Cardiac muscle cell (in vitro differentiated cells and primary cell): ENCODE measurements around the gene SLC9C2. TPM values are rescaled to one million over a fixed set of nuclear protein-coding genes. Genes with fewer than 3 reads are reported as not detected.
A peak's percentile ranks its signal among the peaks of the same experiment; 100 is the strongest.
"Not testable (repeated sequence)": the region's sequence is repeated elsewhere in the genome, so short reads cannot be mapped to it uniquely, and the experiment has no call there.

Experiments
- DNase-seq, 2 donors: peaks; one replicate each; pipeline versions ENCODE4 v3.0.0 to v3.0.0-alpha.2; 2010 to 2017; ENCODE audit warnings: low read depth in 1 of 2, low spot score in 1 of 2
- H3K27ac ChIP-seq: fragments of 200-600 bp; sonication (generic); 2 replicates; pipeline ENCODE4 v1.5.1; 2016
- H3K27me3 ChIP-seq: fragments of 200-600 bp; sonication (generic); 2 replicates; pipeline ENCODE4 v1.6.0; 2016; ENCODE audit warnings: control low read depth
- H3K36me3 ChIP-seq: fragments of 200-600 bp; sonication (generic); 2 replicates; pipeline ENCODE4 v1.5.1; 2016; ENCODE audit warnings: control low read depth
- H3K4me1 ChIP-seq: fragments of 200-600 bp; sonication (generic); 2 replicates; pipeline ENCODE4 v1.8.1; 2017; ENCODE audit warnings: low read depth, mild to moderate bottlenecking, mixed run types
- H3K4me3 ChIP-seq: fragments of 200-600 bp; sonication (generic); 2 replicates; pipeline ENCODE4 v1.5.1; 2016; ENCODE audit warnings: mild to moderate bottlenecking
- H3K9me3 ChIP-seq: fragments of 200-600 bp; sonication (generic); 2 replicates; pipeline ENCODE4 v1.5.1; 2017; ENCODE audit warnings: low read depth, mild to moderate bottlenecking, control low read depth
- polyA plus RNA-seq: library from polyadenylated mRNA; unstranded; fragments of >200 nt; fragmentation: Nextera tagmentation; extraction: Ambion mirVana; gene quantifications from 2 replicates; pipeline ENCODE4 v1.2.1, GENCODE V29; 2016
- total RNA-seq: library from RNA; depleted of rRNA; stranded (reverse); fragments of >200 nt; gene quantifications from 2 replicates; pipeline ENCODE4 v1.2.3, GENCODE V29; 2016
- TF ChIP-seq, protein P1 (sequence below): IDR thresholded peaks from 2 replicates; pipeline ENCODE4 v1.5.1; 2012; ENCODE audit warnings: low read depth, mild to moderate bottlenecking, low read length

The SLC9C2 gene
- 0.25 TPM in 1 of 2 replicates, not detected in the other for total RNA-seq
- polyA plus RNA-seq, result 0.05 and 0.87 TPM in 2 replicates

DNA sequence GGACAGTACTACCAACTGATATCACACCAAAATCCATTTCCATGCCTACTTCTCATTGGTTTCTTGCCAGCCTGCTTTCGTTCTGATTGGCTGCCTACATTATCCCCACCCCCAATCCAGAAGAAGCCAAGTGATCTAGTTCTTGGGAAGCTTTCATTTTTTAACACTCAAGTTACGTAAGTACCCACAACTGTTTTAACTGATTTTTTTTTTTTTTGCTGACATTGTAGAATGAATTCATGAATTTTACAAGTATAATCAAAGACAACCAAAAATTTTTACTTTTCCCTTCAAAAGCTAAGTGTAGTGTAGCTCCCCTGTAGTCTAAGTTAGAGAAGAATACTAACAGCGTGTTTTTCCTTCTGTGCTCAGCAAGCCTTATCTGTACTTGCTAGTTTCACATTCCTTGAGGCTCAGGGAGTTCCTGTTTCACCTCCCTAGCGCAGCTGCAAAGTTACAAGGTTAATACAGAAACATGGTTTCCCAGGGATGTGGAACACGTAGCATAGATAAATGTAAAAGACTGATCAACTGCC is at the start of gene SLC9C2:
Gene SLC9C2 (minus strand): TSS at position 17 of the 536 bp plus-strand sequence. CDS start 1,296 bp downstream, outside the sequence.
- Histone ChIP-seq H3K9me3 (no peaks in the 10 kb centered on the region), H3K36me3 (no peaks in the 10 kb centered on the region), H3K4me1 (peaks cover 9% of the 10 kb centered on the region), H3K27me3 (no peaks in the 10 kb centered on the region), H3K27ac (peak within 1 kb of the TSS; percentile 72), H3K4me3 (no peak within 1 kb of the TSS)
- TF ChIP-seq, protein P1, sequence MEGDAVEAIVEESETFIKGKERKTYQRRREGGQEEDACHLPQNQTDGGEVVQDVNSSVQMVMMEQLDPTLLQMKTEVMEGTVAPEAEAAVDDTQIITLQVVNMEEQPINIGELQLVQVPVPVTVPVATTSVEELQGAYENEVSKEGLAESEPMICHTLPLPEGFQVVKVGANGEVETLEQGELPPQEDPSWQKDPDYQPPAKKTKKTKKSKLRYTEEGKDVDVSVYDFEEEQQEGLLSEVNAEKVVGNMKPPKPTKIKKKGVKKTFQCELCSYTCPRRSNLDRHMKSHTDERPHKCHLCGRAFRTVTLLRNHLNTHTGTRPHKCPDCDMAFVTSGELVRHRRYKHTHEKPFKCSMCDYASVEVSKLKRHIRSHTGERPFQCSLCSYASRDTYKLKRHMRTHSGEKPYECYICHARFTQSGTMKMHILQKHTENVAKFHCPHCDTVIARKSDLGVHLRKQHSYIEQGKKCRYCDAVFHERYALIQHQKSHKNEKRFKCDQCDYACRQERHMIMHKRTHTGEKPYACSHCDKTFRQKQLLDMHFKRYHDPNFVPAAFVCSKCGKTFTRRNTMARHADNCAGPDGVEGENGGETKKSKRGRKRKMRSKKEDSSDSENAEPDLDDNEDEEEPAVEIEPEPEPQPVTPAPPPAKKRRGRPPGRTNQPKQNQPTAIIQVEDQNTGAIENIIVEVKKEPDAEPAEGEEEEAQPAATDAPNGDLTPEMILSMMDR, result no peak
- DNase-seq, result peak; percentile 63 to 94

- no peak overlapping the region for H3K4me3 ChIP-seq
- H3K36me3 ChIP-seq, result no peaks in the 10 kb centered on the region
- TF ChIP-seq, protein P1, result no peak
- no peaks in the 10 kb centered on the region for H3K9me3 ChIP-seq
- H3K4me1 ChIP-seq, result no peaks in the 10 kb centered on the region
- no peaks in the 10 kb centered on the region for H3K27me3 ChIP-seq
- no peak for DNase-seq
- no peak overlapping the region for H3K27ac ChIP-seq
Observed at GRCh38 chr1:173648880-173649605, 46.2 kb upstream of the SLC9C2 start.

DNA sequence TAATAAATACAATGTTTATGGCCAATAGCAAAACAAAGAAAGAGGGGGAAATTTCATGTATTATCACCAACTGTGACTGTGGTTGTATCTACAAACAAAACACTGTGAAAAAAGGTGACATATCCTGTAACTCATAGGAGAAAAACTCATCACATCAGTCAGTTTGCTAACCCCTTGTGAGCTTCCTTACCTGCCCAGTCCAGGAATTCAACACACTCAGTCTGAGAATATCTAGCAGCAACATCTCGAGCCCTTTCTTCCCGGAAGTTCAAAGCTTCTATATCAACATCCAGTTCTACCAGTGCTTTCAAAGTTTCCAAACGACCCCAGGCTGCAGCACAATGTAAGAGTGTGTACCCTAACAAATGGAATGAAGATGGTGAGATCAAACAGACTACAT is 43.8 kb upstream of the SLC9C2 start:
- no peaks in the 10 kb centered on the region for H3K4me1 ChIP-seq
- no peak overlapping the region for H3K27ac ChIP-seq
- no peak for DNase-seq
- no peaks in the 10 kb centered on the region for H3K36me3 ChIP-seq
- H3K4me3 ChIP-seq, result no peak overlapping the region
- H3K9me3 ChIP-seq, result no peaks in the 10 kb centered on the region
- TF ChIP-seq, protein P1, result no peak
- no peaks in the 10 kb centered on the region for H3K27me3 ChIP-seq

DNA sequence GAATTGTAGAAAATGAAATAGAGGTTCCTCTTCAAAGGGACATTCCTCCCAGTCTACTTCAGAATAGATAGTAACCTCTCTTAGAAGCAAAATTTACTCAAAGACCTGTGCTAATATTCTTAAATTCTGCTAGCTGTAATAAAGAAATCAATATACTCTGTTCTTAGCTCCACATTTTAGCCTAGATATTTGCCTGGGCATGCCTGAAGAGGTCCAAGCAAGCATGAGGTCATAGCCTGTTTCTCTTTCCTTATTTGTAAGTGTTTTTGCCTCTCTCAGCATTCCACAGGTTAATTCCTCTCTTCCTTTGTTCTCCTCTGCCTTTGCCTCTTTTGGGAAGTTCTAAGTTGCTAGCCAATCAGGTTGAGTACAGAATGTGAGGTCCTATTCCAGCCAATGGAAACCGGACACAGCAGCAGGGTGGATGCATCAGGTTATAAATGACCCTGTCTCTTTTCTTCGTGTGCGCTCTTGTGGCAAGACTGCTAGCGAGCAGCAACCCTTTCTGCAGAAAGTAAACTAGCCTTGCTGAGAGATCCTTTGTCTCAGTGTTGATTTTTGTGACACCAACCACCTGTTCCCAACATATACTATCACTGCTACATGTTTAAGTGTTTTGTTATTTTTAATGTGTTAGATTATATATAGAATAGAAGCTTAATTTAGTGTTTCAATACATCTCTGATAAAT is 39.7 kb upstream of the SLC9C2 start:
- H3K27me3 ChIP-seq, H3K4me3 ChIP-seq, H3K36me3 ChIP-seq, H3K27ac ChIP-seq, H3K9me3 ChIP-seq, DNase-seq: not testable (repeated sequence)
- peaks cover 25% of the 10 kb centered on the region for H3K4me1 ChIP-seq

GRCh38 chr1:173639102-173639501 is 36.2 kb upstream of the SLC9C2 start:
- no peaks in the 10 kb centered on the region for H3K36me3 ChIP-seq
- H3K27ac ChIP-seq, result peak overlapping the region; percentile 66
- H3K4me1 ChIP-seq, result peaks cover 25% of the 10 kb centered on the region
- DNase-seq, result no peak
- H3K27me3 ChIP-seq, result no peaks in the 10 kb centered on the region
- no peaks in the 10 kb centered on the region for H3K9me3 ChIP-seq
- TF ChIP-seq, protein P1, result no peak
- no peak overlapping the region for H3K4me3 ChIP-seq
